SW480 (cell line): ENCODE data around the gene SPTBN1.

Source experiments
- DNase-seq: peaks from one replicate; pipeline ENCODE4 v3.0.0-alpha.2; 2016; ENCODE audit warnings: low spot score

SPTBN1 gene

GRCh38 chr2:54610700-54611099 is 154.6 kb downstream of the SPTBN1 start:
- no peak for DNase-seq

DNA sequence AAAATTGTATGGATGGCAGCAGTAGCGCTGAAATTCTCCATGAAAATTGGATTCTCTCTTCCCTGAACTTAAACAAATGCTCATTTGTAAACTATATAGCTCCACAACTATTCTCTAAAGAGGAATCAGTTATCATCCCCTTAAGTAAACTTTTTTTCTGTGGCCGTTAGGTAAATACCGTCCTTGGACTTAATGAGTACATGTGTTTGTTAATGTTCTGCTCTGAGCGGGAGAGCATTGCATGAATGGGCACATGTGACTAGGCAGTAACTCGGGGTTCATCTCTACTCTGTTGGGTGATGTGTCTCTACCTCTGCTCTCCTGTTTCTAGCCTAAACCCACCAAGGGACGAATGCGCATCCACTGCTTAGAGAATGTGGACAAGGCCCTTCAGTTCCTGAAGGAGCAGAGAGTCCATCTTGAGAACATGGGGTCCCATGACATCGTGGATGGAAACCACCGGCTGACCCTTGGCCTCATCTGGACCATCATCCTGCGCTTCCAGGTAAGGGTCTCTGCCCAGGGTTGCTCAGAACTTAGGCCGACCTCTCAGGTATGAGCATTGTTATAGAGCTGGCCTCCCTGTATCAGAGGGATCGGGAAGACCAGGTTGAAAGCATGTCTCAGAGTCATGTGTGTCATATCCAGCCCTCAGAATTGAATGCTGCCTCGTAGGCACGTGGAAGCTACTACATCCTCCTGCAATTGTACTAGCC is 155.9 kb downstream of the SPTBN1 start:
- no peak for DNase-seq

GRCh38 chr2:54613386-54613785 is 157.3 kb downstream of the SPTBN1 start:
- no peak for DNase-seq

GRCh38 chr2:54613794-54614257 is 157.7 kb downstream of the SPTBN1 start:
- no peak for DNase-seq

GRCh38 chr2:54614819-54615218 is 158.7 kb downstream of the SPTBN1 start:
- no peak for DNase-seq

- no peak for DNase-seq
Observed at GRCh38 chr2:54615832-54616534, 159.9 kb downstream of the SPTBN1 start.

- DNase-seq = no peak
Observed at GRCh38 chr2:54617409-54617808, 161.3 kb downstream of the SPTBN1 start.

DNA sequence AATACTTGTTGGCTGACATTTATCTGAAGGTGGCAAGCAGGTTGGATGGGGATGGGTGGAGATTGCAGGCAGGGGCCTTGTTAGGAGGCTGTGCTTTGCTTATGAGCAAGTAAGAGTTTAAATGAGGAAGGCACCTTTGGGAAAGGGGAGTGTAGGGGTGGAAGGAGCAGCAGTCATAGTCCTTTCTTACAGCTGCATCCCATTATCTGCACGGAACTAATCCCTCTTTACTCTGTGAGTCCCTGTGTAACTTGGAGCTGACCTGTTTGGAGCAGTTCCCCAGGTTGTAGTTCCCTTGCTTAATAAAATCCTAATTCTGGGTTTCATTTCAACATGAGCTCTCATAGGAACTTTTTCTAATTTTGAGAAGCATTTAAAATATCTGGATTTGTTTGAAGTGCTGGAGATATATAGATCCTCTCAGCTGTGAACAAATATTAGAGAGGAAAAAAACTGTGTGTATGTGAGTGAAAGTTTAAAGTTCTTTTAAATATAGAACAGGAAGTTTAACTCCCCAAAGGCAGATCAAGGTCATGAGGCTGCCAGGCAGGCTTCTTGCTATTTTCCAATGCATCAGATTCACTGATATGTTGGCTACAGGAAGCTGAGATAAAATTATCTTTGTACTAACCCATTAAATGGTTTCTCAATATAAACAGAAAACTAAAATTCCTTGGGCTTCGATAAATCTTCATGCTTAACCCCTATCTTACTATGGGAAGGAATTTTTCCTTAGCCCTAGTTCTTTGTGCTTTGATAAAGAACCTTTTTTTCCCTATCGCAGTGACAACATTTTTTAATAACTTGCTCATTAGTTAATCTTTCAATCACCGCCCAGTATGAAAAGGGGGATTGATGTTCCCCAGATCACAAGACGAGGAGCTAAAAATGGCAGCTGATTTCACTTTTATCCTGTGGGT is 162.8 kb downstream of the SPTBN1 start:
- DNase-seq = no peak

DNA sequence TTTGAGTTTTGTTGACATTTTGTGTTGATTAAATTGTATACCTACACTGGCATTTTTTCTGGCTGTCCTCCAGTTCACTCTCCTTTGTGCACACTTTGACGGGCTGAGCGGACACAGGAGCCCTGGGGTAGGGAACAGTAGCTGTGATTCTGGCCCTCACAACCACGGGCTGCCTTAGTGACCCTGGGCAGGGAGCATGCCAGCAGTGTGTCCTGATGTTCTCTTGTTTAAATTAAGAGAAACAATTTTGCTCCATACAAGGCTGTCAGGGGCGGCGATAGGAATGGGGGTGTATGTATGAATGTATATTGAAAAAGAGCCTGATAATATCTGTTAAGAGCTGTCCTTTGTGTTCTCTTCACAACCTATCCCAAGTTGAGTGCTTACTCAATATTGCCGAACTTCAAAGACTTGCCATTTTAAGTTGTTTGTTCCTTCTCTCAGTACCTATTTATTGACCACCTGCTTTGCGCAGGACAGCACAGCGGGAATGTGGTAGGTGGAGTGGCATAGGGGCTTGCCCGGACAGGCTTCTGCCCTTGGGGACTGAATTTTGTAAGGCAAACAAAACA is 163.6 kb downstream of the SPTBN1 start:
- no peak for DNase-seq

- no peak for DNase-seq
Observed at GRCh38 chr2:54620948-54621347, 164.8 kb downstream of the SPTBN1 start.

- DNase-seq = no peak
Observed at GRCh38 chr2:54624591-54625071, 168.5 kb downstream of the SPTBN1 start.

DNA sequence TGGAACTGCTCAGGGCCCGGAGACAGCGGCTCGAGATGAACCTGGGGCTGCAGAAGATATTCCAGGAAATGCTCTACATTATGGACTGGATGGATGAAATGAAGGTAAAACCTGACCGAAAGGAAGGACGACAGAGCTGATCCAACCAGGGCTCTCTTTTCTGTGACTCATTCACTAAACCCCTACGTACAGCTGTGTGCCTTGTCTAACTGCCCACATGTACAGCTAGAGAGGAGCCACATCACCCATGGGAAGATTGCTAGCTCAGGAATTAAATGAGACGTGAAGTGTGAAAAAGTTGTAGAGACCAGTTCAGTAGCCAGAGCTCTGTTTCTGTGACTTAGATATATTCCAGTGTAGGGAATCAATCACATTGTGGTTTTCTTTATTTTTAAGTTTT is 170.0 kb downstream of the SPTBN1 start:
- DNase-seq = no peak

DNA sequence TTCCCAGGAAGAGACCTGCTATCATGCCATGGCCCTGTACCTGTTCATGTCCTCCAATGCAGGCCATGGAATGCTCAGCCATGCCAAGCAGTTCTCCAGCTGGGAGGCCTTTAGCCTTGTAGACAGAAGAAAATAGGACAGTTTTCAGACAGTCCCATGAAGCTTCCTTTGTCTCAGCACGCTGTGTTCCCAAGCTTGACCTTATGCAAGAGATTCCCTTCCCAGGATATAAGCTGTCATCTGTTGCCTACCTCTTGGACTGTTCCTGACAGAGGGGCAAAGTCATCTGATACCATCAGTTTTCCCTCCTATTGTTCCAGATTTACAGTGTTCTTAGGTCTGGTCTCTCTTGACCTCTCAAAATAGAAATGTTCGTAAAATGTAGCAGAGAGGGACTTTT is 170.8 kb downstream of the SPTBN1 start:
- DNase-seq = no peak

DNA sequence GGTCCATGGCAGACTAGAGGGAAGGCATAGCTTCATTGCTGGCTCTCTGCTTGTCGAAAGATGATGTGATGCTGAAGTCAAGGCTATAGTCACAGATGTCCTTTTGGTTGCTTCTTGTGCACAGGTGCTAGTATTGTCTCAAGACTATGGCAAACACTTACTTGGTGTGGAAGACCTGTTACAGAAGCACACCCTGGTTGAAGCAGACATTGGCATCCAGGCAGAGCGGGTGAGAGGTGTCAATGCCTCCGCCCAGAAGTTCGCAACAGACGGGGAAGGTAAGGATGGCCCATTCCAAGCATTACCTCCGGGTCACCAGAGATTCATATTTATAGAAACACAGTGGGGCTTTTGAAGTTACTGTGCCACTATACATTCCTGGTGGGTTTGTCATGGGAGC is 171.8 kb downstream of the SPTBN1 start:
- DNase-seq = no peak

- no peak for DNase-seq
Observed at GRCh38 chr2:54628418-54628817, 172.3 kb downstream of the SPTBN1 start.

DNA sequence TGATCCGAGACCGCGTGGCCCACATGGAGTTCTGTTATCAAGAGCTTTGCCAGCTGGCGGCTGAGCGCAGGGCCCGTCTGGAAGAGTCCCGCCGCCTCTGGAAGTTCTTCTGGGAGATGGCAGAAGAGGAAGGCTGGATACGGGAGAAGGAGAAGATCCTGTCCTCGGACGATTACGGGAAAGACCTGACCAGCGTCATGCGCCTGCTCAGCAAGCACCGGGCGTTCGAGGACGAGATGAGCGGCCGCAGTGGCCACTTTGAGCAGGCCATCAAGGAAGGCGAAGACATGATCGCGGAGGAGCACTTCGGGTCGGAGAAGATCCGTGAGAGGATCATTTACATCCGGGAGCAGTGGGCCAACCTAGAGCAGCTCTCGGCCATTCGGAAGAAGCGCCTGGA is 172.8 kb downstream of the SPTBN1 start:
- DNase-seq = no peak

- no peak for DNase-seq
Observed at GRCh38 chr2:54629390-54629789, 173.3 kb downstream of the SPTBN1 start.

GRCh38 chr2:54629914-54630857 is 174.1 kb downstream of the SPTBN1 start:
- DNase-seq = no peak

DNA sequence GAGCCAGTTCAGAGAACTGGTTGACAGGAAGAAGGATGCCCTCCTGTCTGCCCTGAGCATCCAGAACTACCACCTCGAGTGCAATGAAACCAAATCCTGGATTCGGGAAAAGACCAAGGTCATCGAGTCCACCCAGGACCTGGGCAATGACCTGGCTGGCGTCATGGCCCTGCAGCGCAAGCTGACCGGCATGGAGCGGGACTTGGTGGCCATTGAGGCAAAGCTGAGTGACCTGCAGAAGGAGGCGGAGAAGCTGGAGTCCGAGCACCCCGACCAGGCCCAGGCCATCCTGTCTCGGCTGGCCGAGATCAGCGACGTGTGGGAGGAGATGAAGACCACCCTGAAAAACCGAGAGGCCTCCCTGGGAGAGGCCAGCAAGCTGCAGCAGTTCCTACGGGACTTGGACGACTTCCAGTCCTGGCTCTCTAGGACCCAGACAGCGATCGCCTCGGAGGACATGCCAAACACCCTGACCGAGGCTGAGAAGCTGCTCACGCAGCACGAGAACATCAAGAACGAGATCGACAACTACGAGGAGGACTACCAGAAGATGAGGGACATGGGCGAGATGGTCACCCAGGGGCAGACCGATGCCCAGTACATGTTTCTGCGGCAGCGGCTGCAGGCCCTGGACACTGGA is 174.9 kb downstream of the SPTBN1 start:
- DNase-seq = no peak

DNA sequence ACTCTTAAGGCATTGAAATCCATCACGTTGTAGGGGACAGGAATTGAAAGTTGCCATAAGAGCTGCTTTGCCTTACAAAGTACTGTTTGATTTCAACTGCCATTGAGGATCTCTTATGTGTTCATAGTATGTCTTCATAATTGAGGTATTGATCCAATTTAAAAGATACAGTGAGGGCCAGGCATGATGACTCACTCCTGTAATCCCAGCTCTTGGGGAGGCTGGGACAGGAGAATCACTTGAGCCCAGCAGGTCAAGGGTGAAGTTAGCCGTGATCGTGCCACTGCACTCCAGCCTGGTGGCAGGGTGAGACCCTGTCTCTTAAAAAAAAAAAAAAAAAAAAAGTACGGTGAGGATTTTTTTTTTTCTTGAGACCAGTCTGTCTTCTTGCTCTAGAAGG is 175.6 kb downstream of the SPTBN1 start:
- no peak for DNase-seq
